HEK293 (cell line): ENCODE data around the gene B4GALT2.

Experiments used
- ELK4 ChIP-seq: IDR thresholded peaks from 2 replicates; pipeline ENCODE4 v1.6.1; 2011; ENCODE audit warnings: mild to moderate bottlenecking, low read depth, low read length, borderline replicate concordance
- GLI2 ChIP-seq: fragments of 450-650 bp; formaldehyde crosslinking; IDR thresholded peaks from 2 replicates; pipeline ENCODE4; 2017; ENCODE audit warnings: missing biosample characterization, missing genetic modification characterization, low read depth, borderline replicate concordance
- GLI4 ChIP-seq: fragments of 450-650 bp; formaldehyde crosslinking; IDR thresholded peaks from 2 replicates; pipeline ENCODE4 v1.5.1; 2016; ENCODE audit warnings: missing biosample characterization, missing genetic modification characterization
- KLF17 ChIP-seq: fragments of 450-650 bp; formaldehyde crosslinking; IDR thresholded peaks from 2 replicates; pipeline ENCODE4 v1.5.1; 2016; ENCODE audit warnings: missing biosample characterization, missing genetic modification characterization
- PRDM4 ChIP-seq: fragments of 450-650 bp; formaldehyde crosslinking; IDR thresholded peaks from 2 replicates; pipeline ENCODE4 v1.5.1; 2017; ENCODE audit warnings: missing biosample characterization, missing genetic modification characterization
- SP2 ChIP-seq: fragments of 450-650 bp; formaldehyde crosslinking; IDR thresholded peaks from 2 replicates; pipeline ENCODE4 v1.5.1; 2016; ENCODE audit warnings: missing biosample characterization, missing genetic modification characterization
- YY2 ChIP-seq: fragments of 450-650 bp; formaldehyde crosslinking; IDR thresholded peaks from 2 replicates; pipeline ENCODE4 v1.5.1; 2016; ENCODE audit warnings: missing biosample characterization, missing genetic modification characterization
- ZBTB17 ChIP-seq: fragments of 450-650 bp; formaldehyde crosslinking; IDR thresholded peaks from 2 replicates; pipeline ENCODE4 v1.5.1; 2016; ENCODE audit warnings: missing biosample characterization, missing genetic modification characterization
- ZBTB49 ChIP-seq: fragments of 450-650 bp; formaldehyde crosslinking; IDR thresholded peaks from 2 replicates; pipeline ENCODE4 v1.5.1; 2016; ENCODE audit warnings: missing biosample characterization, missing genetic modification characterization, low read depth
- ZBTB7A ChIP-seq: fragments of 450-650 bp; formaldehyde crosslinking; IDR thresholded peaks from 2 replicates; pipeline ENCODE4 v1.5.1; 2016; ENCODE audit warnings: low read depth, missing biosample characterization, missing genetic modification characterization
- ZFP41 ChIP-seq: fragments of 450-650 bp; formaldehyde crosslinking; IDR thresholded peaks from 2 replicates; pipeline ENCODE4 v1.5.1; 2016; ENCODE audit warnings: missing biosample characterization, missing genetic modification characterization, borderline replicate concordance
- ZNF202 ChIP-seq: fragments of 450-650 bp; formaldehyde crosslinking; IDR thresholded peaks from 2 replicates; pipeline ENCODE4 v1.5.1; 2016; ENCODE audit warnings: missing biosample characterization, missing genetic modification characterization, borderline replicate concordance
- ZNF26 ChIP-seq: fragments of 450-650 bp; formaldehyde crosslinking; IDR thresholded peaks from 2 replicates; pipeline ENCODE4 v1.5.1; 2016; ENCODE audit warnings: missing biosample characterization, missing genetic modification characterization
- ZNF274 ChIP-seq, 2 experiments: fragments of 200-500 bp in 1 of 2; fragments of 450-650 bp in 1 of 2; sonication (Bioruptor generic) in 1 of 2; formaldehyde crosslinking in 1 of 2; IDR thresholded peaks; 2 replicates each; pipeline versions ENCODE4 v1.5.1 to v1.6.1; 2014 to 2016; ENCODE audit warnings: borderline replicate concordance in 1 of 2, inconsistent platforms in 1 of 2, low read length in 1 of 2, missing biosample characterization in 1 of 2, missing genetic modification characterization in 1 of 2
- ZNF449 ChIP-seq: fragments of 450-650 bp; formaldehyde crosslinking; IDR thresholded peaks from 2 replicates; pipeline ENCODE4 v1.5.1; 2017; ENCODE audit warnings: missing biosample characterization, mild to moderate bottlenecking, missing genetic modification characterization, moderate library complexity
- ZNF561 ChIP-seq: fragments of 450-650 bp; IDR thresholded peaks from 2 replicates; pipeline ENCODE4 v1.5.1; 2018; ENCODE audit warnings: missing biosample characterization, missing genetic modification characterization, borderline replicate concordance
- ZNF658 ChIP-seq: fragments of 450-650 bp; formaldehyde crosslinking; IDR thresholded peaks from 2 replicates; pipeline ENCODE4; 2016; ENCODE audit warnings: missing biosample characterization, missing genetic modification characterization
- ZNF776 ChIP-seq: fragments of 450-650 bp; formaldehyde crosslinking; IDR thresholded peaks from 2 replicates; pipeline ENCODE4 v1.5.0; 2017; ENCODE audit warnings: missing biosample characterization, missing genetic modification characterization, borderline replicate concordance
- ZNF843 ChIP-seq: fragments of 450-650 bp; formaldehyde crosslinking; IDR thresholded peaks from 2 replicates; pipeline ENCODE4 v1.5.1; 2016; ENCODE audit warnings: missing biosample characterization, missing genetic modification characterization
- ZSCAN18 ChIP-seq: fragments of 450-650 bp; formaldehyde crosslinking; IDR thresholded peaks from 2 replicates; pipeline ENCODE4 v1.5.1; 2016; ENCODE audit warnings: missing biosample characterization, missing genetic modification characterization
- ZSCAN23 ChIP-seq: fragments of 450-650 bp; formaldehyde crosslinking; IDR thresholded peaks from 2 replicates; pipeline ENCODE4 v1.5.1; 2016; ENCODE audit warnings: missing biosample characterization, missing genetic modification characterization
- ZSCAN30 ChIP-seq: fragments of 450-650 bp; IDR thresholded peaks from 2 replicates; pipeline ENCODE4 v1.5.1; 2018; ENCODE audit warnings: missing biosample characterization, mild to moderate bottlenecking, missing genetic modification characterization, moderate library complexity

B4GALT2 gene

GRCh38 chr1:43978551-43979260, at the start of gene B4GALT2 (continued):
- TF ChIP-seq ELK4 = no peak
- no peak for TF ChIP-seq GLI4 (tag by site-specific recombination)
- TF ChIP-seq ZNF658 = no peak
- no peak for TF ChIP-seq ZBTB49 (tag by site-specific recombination)
- TF ChIP-seq ZNF449 (tag by site-specific recombination) = peak; percentile 83; the same call in 1 of the 2 replicates
- TF ChIP-seq KLF17 (tag by site-specific recombination) = no peak; the same call in 1 of the 2 replicates
- TF ChIP-seq YY2 (tag by site-specific recombination) = no peak
- TF ChIP-seq GLI2 (tag by site-specific recombination) = no peak
- no peak for TF ChIP-seq ZSCAN23 (tag by site-specific recombination)
- TF ChIP-seq ZNF202 (tag by site-specific recombination) = no peak
- TF ChIP-seq ZNF776 (tag by site-specific recombination) = no peak
- peak; percentile 90 for TF ChIP-seq SP2 (tag by site-specific recombination)
- TF ChIP-seq ZBTB7A (tag by site-specific recombination) = no peak
- no peak for TF ChIP-seq ZFP41 (tag by site-specific recombination)
- no peak for TF ChIP-seq ZSCAN30 (tag by site-specific recombination)
- TF ChIP-seq ZNF561 = no peak
- no peak for TF ChIP-seq ZNF843 (tag by site-specific recombination)
- TF ChIP-seq ZBTB17 (tag by site-specific recombination) = peak; percentile 51; the same call in 1 of the 2 replicates
- no peak for TF ChIP-seq ZSCAN18 (tag by site-specific recombination)
- TF ChIP-seq ZNF26 (tag by site-specific recombination) = no peak
- TF ChIP-seq ZNF274 (IDR thresholded peaks at IDR 0.05; ENCODE audit: low read length) = no peak
- TF ChIP-seq ZNF274 (tag by site-specific recombination; IDR thresholded peaks at IDR 0.05; ENCODE audit: borderline replicate concordance) = no peak
- 0 out of 2 replicates have a peak, but pooled peaks have one; percentile 5 for TF ChIP-seq PRDM4 (tag by site-specific recombination)
